ENCODE data around the gene BCR. TPM values are rescaled to one million over a fixed set of nuclear protein-coding genes. Genes with fewer than 3 reads are reported as not detected.

Gene BCR
- total and polyA plus RNA-seq, 2 donors (not counting 1 experiment from before 2014, with no cell fraction given) = 15.7 to 66.6 TPM

- no peaks in the 10 kb centered on the region for H4K20me1 ChIP-seq (ENCODE audit: control insufficient read depth, extremely low read depth, insufficient read depth, low read length)
- TF ChIP-seq EZH2 (IDR thresholded peaks at IDR 0.05; ENCODE audit: low read length, missing control alignments) = no peak
- TF ChIP-seq CTCF (conservative IDR thresholded peaks at IDR 0.05 in 1 of 2, IDR thresholded peaks at IDR 0.05 in 1 of 2; ENCODE audit: low read depth in 1 of 2, low read length in 2 of 2) = no peak
- no peak overlapping the region for H3K9ac ChIP-seq (ENCODE audit: insufficient read depth, low read length)
- no peaks in the 10 kb centered on the region for H3K79me2 ChIP-seq (ENCODE audit: control insufficient read depth, insufficient read depth, low read length)
- no peak overlapping the region for H3K4me2 ChIP-seq (ENCODE audit: extremely low read depth, insufficient read depth, low read length)
- no peak overlapping the region for H2AFZ ChIP-seq (ENCODE audit: low read length)
- no peak overlapping the region for H3K4me3 ChIP-seq (replicated peaks in 1 of 4; ENCODE audit: control extremely low read depth in 1 of 4, insufficient read depth in 1 of 4, low read depth in 3 of 4, low read length in 4 of 4)
- no peak for DNase-seq (ENCODE audit: low read depth in 2 of 2)
- no peaks in the 10 kb centered on the region for H3K36me3 ChIP-seq (ENCODE audit: control insufficient read depth, insufficient read depth, low read length)
- no peaks in the 10 kb centered on the region for H3K4me1 ChIP-seq (ENCODE audit: control insufficient read depth, extremely low read depth, insufficient read depth, low read length)
- H3K27ac ChIP-seq (ENCODE audit: insufficient read depth, low read length) = no peak overlapping the region
- no peaks in the 10 kb centered on the region for H3K9me3 ChIP-seq (ENCODE audit: control insufficient read depth, insufficient read depth, low read depth, low read length)
- H3K27me3 ChIP-seq (ENCODE audit: control insufficient read depth, insufficient read depth, low read length) = no peaks in the 10 kb centered on the region
Measured at GRCh38 chr22:23166841-23167616, 13.3 kb upstream of the BCR start.

- Histone ChIP-seq H3K79me2 (ENCODE audit: control insufficient read depth, insufficient read depth, low read length) (no peaks in the 10 kb centered on the region), H3K4me1 (ENCODE audit: control insufficient read depth, extremely low read depth, insufficient read depth, low read length) (no peaks in the 10 kb centered on the region), H3K9ac (ENCODE audit: insufficient read depth, low read length) (no peak overlapping the region), H3K9me3 (ENCODE audit: control insufficient read depth, insufficient read depth, low read depth, low read length) (no peaks in the 10 kb centered on the region), H3K36me3 (ENCODE audit: control insufficient read depth, insufficient read depth, low read length) (no peaks in the 10 kb centered on the region), H3K4me3 (replicated peaks in 1 of 4; ENCODE audit: control extremely low read depth in 1 of 4, insufficient read depth in 1 of 4, low read depth in 3 of 4, low read length in 4 of 4) (no peak overlapping the region), H3K27me3 (ENCODE audit: control insufficient read depth, insufficient read depth, low read length) (no peaks in the 10 kb centered on the region), H3K27ac (ENCODE audit: insufficient read depth, low read length) (no peak overlapping the region), H4K20me1 (ENCODE audit: control insufficient read depth, extremely low read depth, insufficient read depth, low read length) (no peaks in the 10 kb centered on the region), H2AFZ (ENCODE audit: low read length) (no peak overlapping the region), H3K4me2 (ENCODE audit: extremely low read depth, insufficient read depth, low read length) (no peak overlapping the region)
- TF ChIP-seq EZH2 (IDR thresholded peaks at IDR 0.05; ENCODE audit: low read length, missing control alignments) (no peak), CTCF (conservative IDR thresholded peaks at IDR 0.05 in 1 of 2, IDR thresholded peaks at IDR 0.05 in 1 of 2; ENCODE audit: low read depth in 1 of 2, low read length in 2 of 2) (no peak)
- no peak for DNase-seq (ENCODE audit: low read depth in 2 of 2)
Measured at GRCh38 chr22:23168391-23169042, 11.8 kb upstream of the BCR start.

GRCh38 chr22:23169043-23169406, 11.3 kb upstream of the BCR start:
- no peak for DNase-seq (ENCODE audit: low read depth in 2 of 2)
- Histone ChIP-seq H3K9me3 (ENCODE audit: control insufficient read depth, insufficient read depth, low read depth, low read length) (no peaks in the 10 kb centered on the region), H3K9ac (ENCODE audit: insufficient read depth, low read length) (no peak overlapping the region), H3K4me3 (replicated peaks in 1 of 4; ENCODE audit: control extremely low read depth in 1 of 4, insufficient read depth in 1 of 4, low read depth in 3 of 4, low read length in 4 of 4) (no peak overlapping the region), H3K27ac (ENCODE audit: insufficient read depth, low read length) (no peak overlapping the region), H4K20me1 (ENCODE audit: control insufficient read depth, extremely low read depth, insufficient read depth, low read length) (no peaks in the 10 kb centered on the region), H3K4me2 (ENCODE audit: extremely low read depth, insufficient read depth, low read length) (no peak overlapping the region), H3K36me3 (ENCODE audit: control insufficient read depth, insufficient read depth, low read length) (no peaks in the 10 kb centered on the region), H3K4me1 (ENCODE audit: control insufficient read depth, extremely low read depth, insufficient read depth, low read length) (no peaks in the 10 kb centered on the region), H3K79me2 (ENCODE audit: control insufficient read depth, insufficient read depth, low read length) (no peaks in the 10 kb centered on the region), H3K27me3 (ENCODE audit: control insufficient read depth, insufficient read depth, low read length) (no peaks in the 10 kb centered on the region), H2AFZ (ENCODE audit: low read length) (no peak overlapping the region)
- TF ChIP-seq EZH2 (IDR thresholded peaks at IDR 0.05; ENCODE audit: low read length, missing control alignments) (no peak), CTCF (conservative IDR thresholded peaks at IDR 0.05 in 1 of 2, IDR thresholded peaks at IDR 0.05 in 1 of 2; ENCODE audit: low read depth in 1 of 2, low read length in 2 of 2) (no peak)
